OCI-LY3 (cell line): ENCODE data around the gene CACNA1G.
A peak's percentile ranks its signal among the peaks of the same experiment; 100 is the strongest.

ENCODE experiments used
- H2AFZ ChIP-seq: fragments of 200-600, 300-600 bp; shearing (Covaris generic); 2 replicates; pipeline ENCODE4 v1.6.0; 2014; ENCODE audit warnings: antibody characterized with exemption, low read depth, low read length
- H3K27ac ChIP-seq: fragments of 200-600, 300-600 bp; sonication (generic); 2 replicates; pipeline ENCODE4 v1.5.1; 2014; ENCODE audit warnings: mild to moderate bottlenecking, low read length, moderate library complexity, mixed read lengths
- H3K27me3 ChIP-seq: fragments of 200-600, 300-600 bp; sonication (generic); 2 replicates; pipeline ENCODE4 v1.6.1; 2014; ENCODE audit warnings: low read depth, low read length, mixed read lengths
- H3K36me3 ChIP-seq: fragments of 200-600, 300-600 bp; sonication (generic); replicated peaks from 2 replicates; pipeline ENCODE3; 2014; ENCODE audit warnings: low read depth, low read length, mixed read lengths
- H3K4me1 ChIP-seq: fragments of 300-600, 200-600 bp; sonication (generic); 2 replicates; pipeline ENCODE4 v1.6.1; 2014; ENCODE audit warnings: low read length, mixed read lengths
- H3K4me2 ChIP-seq: fragments of 200-600, 300-600 bp; sonication (generic); 2 replicates; pipeline ENCODE4 v1.6.1; 2014; ENCODE audit warnings: low read length, mixed read lengths
- H3K4me3 ChIP-seq: fragments of 300-600, 200-600 bp; sonication (generic); 2 replicates; pipeline ENCODE4 v1.5.1; 2014; ENCODE audit warnings: antibody characterized with exemption, mild to moderate bottlenecking, low read length, moderate library complexity
- H3K79me2 ChIP-seq: fragments of 300-600, 200-600 bp; shearing (Covaris generic); 2 replicates; pipeline ENCODE4 v1.6.1; 2014; ENCODE audit warnings: mild to moderate bottlenecking, low read length, mixed read lengths
- H3K9ac ChIP-seq: fragments of 300-600, 200-600 bp; shearing (Covaris generic); 2 replicates; pipeline ENCODE4 v1.6.0; 2014; ENCODE audit warnings: mild to moderate bottlenecking, low read length, moderate library complexity
- H3K9me3 ChIP-seq: fragments of 200-600, 300-600 bp; shearing (Covaris generic); 2 replicates; pipeline ENCODE4 v1.6.1; 2014; ENCODE audit warnings: low read length, mixed read lengths; ENCODE audit not compliant: insufficient read depth
- H4K20me1 ChIP-seq: fragments of 200-600, 300-600 bp; sonication (generic); 2 replicates; pipeline ENCODE4 v1.6.1; 2016; ENCODE audit warnings: low read length, mixed read lengths; ENCODE audit not compliant: insufficient read depth
- CTCF ChIP-seq: fragments of 200-600, 300-600 bp; sonication (generic); IDR thresholded peaks from 2 replicates; pipeline ENCODE4 v1.5.1; 2014; ENCODE audit warnings: antibody characterized with exemption, low read length, low read depth
- EZH2phosphoT487 ChIP-seq: fragments of 200-600 bp; shearing (Covaris generic); IDR thresholded peaks from 2 replicates; pipeline ENCODE4 v1.6.1; 2018; ENCODE audit warnings: antibody characterized with exemption, mixed run types, low read depth

CACNA1G gene

GRCh38 chr17:50620237-50620636 lies 59.7 kb downstream of the CACNA1G start:
- H3K36me3 ChIP-seq = no peaks in the 10 kb centered on the region
- no peaks in the 10 kb centered on the region for H3K79me2 ChIP-seq
- H2AFZ ChIP-seq = no peak overlapping the region
- peaks cover 21% of the 10 kb centered on the region for H3K27me3 ChIP-seq
- H3K4me3 ChIP-seq = no peak overlapping the region
- no peak overlapping the region for H3K27ac ChIP-seq
- no peak overlapping the region for H3K4me2 ChIP-seq
- no peak for TF ChIP-seq CTCF
- H3K4me1 ChIP-seq = peaks cover 7% of the 10 kb centered on the region
- no peaks in the 10 kb centered on the region for H4K20me1 ChIP-seq
- no peaks in the 10 kb centered on the region for H3K9me3 ChIP-seq
- H3K9ac ChIP-seq = no peak overlapping the region

- peak overlapping the region; percentile 58; the same call in 1 of the 2 replicates for H3K4me3 ChIP-seq
These were observed 60.3 kb downstream of the CACNA1G start for GRCh38 chr17:50620858-50621257.

GRCh38 chr17:50621574-50622031 lies 61.1 kb downstream of the CACNA1G start:
- Histone ChIP-seq H3K27me3 (peaks cover 17% of the 10 kb centered on the region), H3K4me2 (peak overlapping the region; percentile 76), H3K9me3 (no peaks in the 10 kb centered on the region), H4K20me1 (no peaks in the 10 kb centered on the region), H3K4me3 (peak overlapping the region; percentile 58), H3K36me3 (no peaks in the 10 kb centered on the region), H3K9ac (peak overlapping the region; percentile 13; the same call in 1 of the 2 replicates), H2AFZ (peak overlapping the region; percentile 84), H3K4me1 (peaks cover 11% of the 10 kb centered on the region), H3K79me2 (no peaks in the 10 kb centered on the region), H3K27ac (no peak overlapping the region)
- TF ChIP-seq EZH2phosphoT487 = no peak
- TF ChIP-seq CTCF = no peak

More at GRCh38 chr17:50620858-50621257, 60.3 kb downstream of the CACNA1G start:
- Histone ChIP-seq H3K4me1 (peaks cover 7% of the 10 kb centered on the region), H3K36me3 (no peaks in the 10 kb centered on the region), H3K4me2 (peak overlapping the region; percentile 76), H4K20me1 (no peaks in the 10 kb centered on the region), H3K9me3 (no peaks in the 10 kb centered on the region), H3K27me3 (peaks cover 21% of the 10 kb centered on the region), H3K9ac (no peak overlapping the region), H2AFZ (peak overlapping the region; percentile 84; the same call in 1 of the 2 replicates), H3K27ac (no peak overlapping the region), H3K79me2 (no peaks in the 10 kb centered on the region)
- TF ChIP-seq CTCF (peak; percentile 27), EZH2phosphoT487 (no peak)

GRCh38 chr17:50624321-50624934 lies 63.9 kb downstream of the CACNA1G start:
- Histone ChIP-seq H3K9me3 (no peaks in the 10 kb centered on the region), H3K9ac (no peak overlapping the region), H3K27ac (no peak overlapping the region), H3K27me3 (peaks cover 37% of the 10 kb centered on the region), H3K4me1 (peaks cover 11% of the 10 kb centered on the region), H3K4me3 (no peak overlapping the region), H2AFZ (no peak overlapping the region), H3K79me2 (no peaks in the 10 kb centered on the region), H3K36me3 (no peaks in the 10 kb centered on the region), H4K20me1 (no peaks in the 10 kb centered on the region), H3K4me2 (no peak overlapping the region)
- no peak for TF ChIP-seq CTCF
- no peak for TF ChIP-seq EZH2phosphoT487
